Natural killer cell (primary cell): ENCODE measurements around the gene RALGDS. TPM values are rescaled to one million over a fixed set of nuclear protein-coding genes. Genes with fewer than 3 reads are reported as not detected.
"Not testable (repeated sequence)": the region's sequence is repeated elsewhere in the genome, so short reads cannot be mapped to it uniquely, and the experiment has no call there.

Source experiments
- ATAC-seq, 3 donors: fragments of 150-1000 bp in 2 of 3; fragments of 200-7000 bp in 1 of 3; cut with Tn5 transposase; 1 replicate in 1 of 3; 2 replicates in 2 of 3; pipeline ENCODE4 v1.10.0; 2021; ENCODE audit warnings: mild to moderate bottlenecking in 2 of 3, moderate library complexity in 2 of 3
- DNase-seq, 2 donors: peaks; one replicate each; pipeline versions ENCODE4 v3.0.0 to v3.0.0-alpha.2; 2013 to 2021; ENCODE audit warnings: mixed read lengths in 1 of 2
- H3K27ac ChIP-seq: one replicate; pipeline ENCODE4 v1.5.1; 2013; ENCODE audit warnings: mild to moderate bottlenecking, low read length
- H3K27me3 ChIP-seq: one replicate; pipeline ENCODE4 v1.6.1; 2013; ENCODE audit warnings: low read length; ENCODE audit not compliant: control insufficient read depth, insufficient read depth
- H3K36me3 ChIP-seq: one replicate; pipeline ENCODE4 v1.6.1; 2013; ENCODE audit warnings: low read length; ENCODE audit not compliant: control insufficient read depth, insufficient read depth
- H3K4me1 ChIP-seq: one replicate; pipeline ENCODE4 v1.6.1; 2013; ENCODE audit warnings: low read length; ENCODE audit not compliant: control insufficient read depth, insufficient read depth
- H3K4me3 ChIP-seq: one replicate; pipeline ENCODE4 v1.5.1; 2013; ENCODE audit warnings: low read length
- H3K9me3 ChIP-seq: one replicate; pipeline ENCODE4 v1.6.1; 2013; ENCODE audit warnings: low read length; ENCODE audit not compliant: control insufficient read depth, insufficient read depth
- H3K27ac Mint-ChIP-seq, 2 donors: one replicate each; pipeline ENCODE4 v1.8.0; 2022; ENCODE audit warnings: mild to moderate bottlenecking in 2 of 2, mixed read lengths in 2 of 2, moderate library complexity in 1 of 2
- H3K27me3 Mint-ChIP-seq, 2 donors: one replicate each; pipeline ENCODE4 v1.8.0; 2022; ENCODE audit warnings: low read depth in 2 of 2, mixed read lengths in 2 of 2
- H3K36me3 Mint-ChIP-seq: one replicate; pipeline ENCODE4 v1.8.0; 2022; ENCODE audit warnings: mixed read lengths
- H3K4me1 Mint-ChIP-seq, 2 donors: one replicate each; pipeline ENCODE4 v1.8.0; 2022; ENCODE audit warnings: mixed read lengths in 2 of 2
- H3K4me3 Mint-ChIP-seq: one replicate; pipeline ENCODE4 v1.8.0; 2022; ENCODE audit warnings: mild to moderate bottlenecking, moderate library complexity, mixed read lengths
- H3K9me3 Mint-ChIP-seq, 2 donors: one replicate each; pipeline ENCODE4 v1.8.0; 2022; ENCODE audit warnings: mixed read lengths in 2 of 2
- WGBS: methylation state at CpG from one replicate; pipeline ENCODE4 v1.1.7; 2013; ENCODE audit warnings: missing lambda C conversion rate; ENCODE audit not compliant: insufficient coverage; 5-methylcytosine and 5-hydroxymethylcytosine counted together
- intact Hi-C: fragments of 100-400 bp; cut with micrococcal nuclease; formaldehyde crosslinking; loops from one replicate; pipeline ENCODE4 v1.14.2; 2022
- total RNA-seq, 4 donors: library from RNA; stranded (reverse); fragments of 120-200 nt in 1 of 4; gene quantifications; one replicate each; pipeline versions ENCODE4 v1.2.3 to v1.2.4, GENCODE V29; 2013 to 2022
- TF ChIP-seq, protein P1 (sequence below): fragments of 200-600 bp; IDR thresholded peaks from one replicate; pipeline ENCODE4 v1.8.0; 2022; ENCODE audit warnings: antibody characterized with exemption

The RALGDS gene
- total RNA-seq, 3 donors from 2014 or later (not counting 1 experiment from before 2014, with no cell fraction given) = 206 to 250 (median 208) TPM

DNA sequence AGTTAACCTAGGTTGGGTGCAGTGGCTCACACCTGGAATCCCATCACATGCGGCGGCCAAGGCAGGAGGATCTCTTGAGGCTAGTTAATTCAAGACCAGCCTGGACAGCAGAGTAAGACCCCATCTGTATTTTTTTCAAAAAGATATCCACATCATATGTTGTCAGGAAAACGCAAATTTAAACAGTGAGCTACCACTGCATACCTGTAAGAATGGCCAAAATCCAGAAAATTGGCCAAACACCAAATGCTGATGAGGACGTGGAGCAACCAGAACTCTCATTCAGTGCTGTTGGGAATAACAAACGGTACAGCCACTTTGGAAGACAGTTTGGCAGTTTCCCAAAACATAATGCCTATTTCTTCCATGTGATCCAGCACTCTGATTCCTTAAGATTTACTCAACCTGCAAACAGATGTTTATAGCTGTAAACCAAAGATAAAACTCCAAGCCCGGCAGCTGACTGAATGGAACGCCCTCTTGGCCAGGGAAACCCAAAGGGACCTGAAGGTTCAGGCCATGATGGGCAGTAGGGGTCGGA is 46.9 kb downstream of the RALGDS start:
- WGBS = 87% methylated on average over 8 of the region's 8 CpGs
- Histone ChIP-seq H3K27ac (no peak overlapping the region), H3K36me3 (no peaks in the 10 kb centered on the region), H3K27me3 (no peaks in the 10 kb centered on the region), H3K4me3 (no peak overlapping the region), H3K9me3 (no peaks in the 10 kb centered on the region), H3K4me1 (no peaks in the 10 kb centered on the region)
- H3K4me3 Mint-ChIP-seq = no peak overlapping the region
- ATAC-seq (no peak), DNase-seq (no peak)
- H3K27me3 Mint-ChIP-seq = no peaks in the 10 kb centered on the region
- no peaks in the 10 kb centered on the region for H3K36me3 Mint-ChIP-seq
- no peak overlapping the region for H3K27ac Mint-ChIP-seq
- no peaks in the 10 kb centered on the region for H3K9me3 Mint-ChIP-seq
- intact Hi-C loops = no loop called here
- H3K4me1 Mint-ChIP-seq = no peaks in the 10 kb centered on the region
- TF ChIP-seq, protein P1, sequence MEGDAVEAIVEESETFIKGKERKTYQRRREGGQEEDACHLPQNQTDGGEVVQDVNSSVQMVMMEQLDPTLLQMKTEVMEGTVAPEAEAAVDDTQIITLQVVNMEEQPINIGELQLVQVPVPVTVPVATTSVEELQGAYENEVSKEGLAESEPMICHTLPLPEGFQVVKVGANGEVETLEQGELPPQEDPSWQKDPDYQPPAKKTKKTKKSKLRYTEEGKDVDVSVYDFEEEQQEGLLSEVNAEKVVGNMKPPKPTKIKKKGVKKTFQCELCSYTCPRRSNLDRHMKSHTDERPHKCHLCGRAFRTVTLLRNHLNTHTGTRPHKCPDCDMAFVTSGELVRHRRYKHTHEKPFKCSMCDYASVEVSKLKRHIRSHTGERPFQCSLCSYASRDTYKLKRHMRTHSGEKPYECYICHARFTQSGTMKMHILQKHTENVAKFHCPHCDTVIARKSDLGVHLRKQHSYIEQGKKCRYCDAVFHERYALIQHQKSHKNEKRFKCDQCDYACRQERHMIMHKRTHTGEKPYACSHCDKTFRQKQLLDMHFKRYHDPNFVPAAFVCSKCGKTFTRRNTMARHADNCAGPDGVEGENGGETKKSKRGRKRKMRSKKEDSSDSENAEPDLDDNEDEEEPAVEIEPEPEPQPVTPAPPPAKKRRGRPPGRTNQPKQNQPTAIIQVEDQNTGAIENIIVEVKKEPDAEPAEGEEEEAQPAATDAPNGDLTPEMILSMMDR = no peak

DNA sequence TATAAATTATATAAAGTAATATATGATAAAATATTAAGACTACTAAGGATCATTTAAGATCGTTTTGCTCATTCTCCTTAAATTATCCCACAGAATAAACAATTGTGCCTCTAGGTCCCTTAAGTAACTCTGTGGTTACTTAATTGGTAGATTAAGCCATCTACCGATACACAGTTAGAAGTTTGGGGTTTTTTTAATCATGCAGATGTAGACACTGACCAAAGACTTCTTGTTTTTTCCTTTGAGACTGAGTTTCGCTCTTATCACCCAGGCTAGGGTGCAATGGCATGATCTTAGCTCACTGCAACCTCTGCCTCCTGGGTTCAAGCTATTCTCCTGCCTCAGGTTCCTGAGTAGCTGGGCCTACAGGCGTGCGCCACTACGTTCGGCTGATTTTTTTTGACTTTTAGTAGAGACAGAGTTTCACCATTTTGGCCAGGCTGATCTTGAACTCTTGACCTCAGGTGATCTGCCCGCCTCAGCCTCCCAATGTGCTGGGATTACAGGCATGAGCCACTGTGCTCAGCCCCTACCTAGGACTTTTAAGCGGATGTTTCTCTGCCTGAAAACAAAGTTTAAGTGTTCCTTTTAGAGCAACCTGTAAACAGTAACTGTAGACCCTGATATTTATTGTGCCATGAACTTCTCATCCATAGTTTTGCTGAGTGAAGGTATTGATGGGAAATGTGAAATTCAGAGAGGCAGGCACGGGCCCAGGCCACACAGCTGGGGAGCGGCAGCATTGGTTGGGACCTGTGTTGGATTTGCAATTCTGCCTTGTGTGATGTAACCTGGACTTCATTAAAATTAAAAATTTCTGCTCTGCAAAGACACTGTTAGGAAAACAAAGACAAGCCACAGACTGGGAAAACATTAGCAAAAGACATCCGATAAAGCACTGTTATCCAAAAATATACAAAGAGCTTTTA is 47.7 kb downstream of the RALGDS start:
- H3K9me3 ChIP-seq = no peaks in the 10 kb centered on the region
- H3K27ac ChIP-seq = no peak overlapping the region
- no peaks in the 10 kb centered on the region for H3K36me3 ChIP-seq
- H3K36me3 Mint-ChIP-seq = no peaks in the 10 kb centered on the region
- DNase-seq (no peak), ATAC-seq (no peak)
- H3K4me1 ChIP-seq = no peaks in the 10 kb centered on the region
- H3K27me3 Mint-ChIP-seq = no peaks in the 10 kb centered on the region
- H3K4me3 ChIP-seq = no peak overlapping the region
- WGBS = 94% methylated on average over 11 of the region's 12 CpGs
- no peaks in the 10 kb centered on the region for H3K9me3 Mint-ChIP-seq
- no peaks in the 10 kb centered on the region for H3K4me1 Mint-ChIP-seq
- intact Hi-C loops = no loop called here
- no peaks in the 10 kb centered on the region for H3K27me3 ChIP-seq
- TF ChIP-seq, protein P1 = no peak
- no peak overlapping the region for H3K4me3 Mint-ChIP-seq
- no peak overlapping the region for H3K27ac Mint-ChIP-seq

DNA sequence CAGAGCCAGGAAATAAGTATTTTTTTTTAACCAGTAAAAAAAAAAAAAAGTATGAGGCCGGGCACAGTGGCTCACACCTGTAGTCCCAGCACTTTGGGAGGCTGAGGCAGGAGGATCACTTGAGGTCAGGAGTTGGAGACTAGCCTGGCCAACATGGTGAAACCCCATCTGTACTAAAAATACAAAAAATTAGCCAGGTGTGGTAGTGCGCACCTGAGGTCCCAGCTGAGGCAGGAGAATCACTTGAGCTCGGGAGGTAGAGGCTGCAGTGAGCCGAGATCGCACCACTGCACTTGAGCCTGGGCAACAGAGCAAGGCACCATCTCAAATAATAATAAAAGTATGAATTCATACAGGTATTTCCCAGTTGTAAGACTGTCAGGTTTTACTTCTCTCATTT is 48.8 kb downstream of the RALGDS start:
- H3K27ac ChIP-seq, H3K4me1 Mint-ChIP-seq, H3K4me1 ChIP-seq, DNase-seq, H3K36me3 ChIP-seq, H3K9me3 ChIP-seq, H3K4me3 Mint-ChIP-seq, H3K27me3 Mint-ChIP-seq, intact Hi-C loops, H3K9me3 Mint-ChIP-seq, H3K4me3 ChIP-seq, ATAC-seq, H3K27ac Mint-ChIP-seq, H3K36me3 Mint-ChIP-seq, H3K27me3 ChIP-seq: not testable (repeated sequence)
- 98% methylated on average over 4 of the region's 5 CpGs for WGBS

DNA sequence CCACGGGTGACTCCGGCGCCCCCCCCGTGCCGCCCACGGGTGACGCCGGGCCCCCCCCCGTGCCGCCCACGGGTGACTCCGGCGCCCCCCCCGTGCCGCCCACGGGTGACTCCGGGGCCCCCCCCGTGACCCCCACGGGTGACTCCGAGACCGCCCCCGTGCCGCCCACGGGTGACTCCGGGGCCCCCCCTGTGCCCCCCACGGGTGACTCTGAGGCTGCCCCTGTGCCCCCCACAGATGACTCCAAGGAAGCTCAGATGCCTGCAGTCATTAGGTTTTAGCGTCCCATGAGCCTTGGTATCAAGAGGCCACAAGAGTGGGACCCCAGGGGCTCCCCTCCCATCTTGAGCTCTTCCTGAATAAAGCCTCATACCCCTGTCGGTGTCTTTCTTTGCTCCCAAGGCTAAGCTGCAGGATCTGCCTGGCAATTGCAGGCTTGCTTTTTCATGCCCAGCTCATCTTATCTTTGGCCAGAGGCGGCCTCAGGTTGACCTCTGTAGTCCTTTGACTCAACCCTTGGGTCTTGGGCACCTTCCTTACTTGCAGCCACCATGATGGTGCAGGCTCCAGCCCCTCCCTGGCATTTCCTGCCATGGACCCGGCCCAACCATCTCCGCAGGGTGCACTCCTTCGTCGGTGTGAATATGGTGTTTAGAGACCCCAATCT is 49.4 kb downstream of the RALGDS start:
- ATAC-seq = no peak
- intact Hi-C loops = no loop called here
- H3K4me1 Mint-ChIP-seq = no peaks in the 10 kb centered on the region

DNA sequence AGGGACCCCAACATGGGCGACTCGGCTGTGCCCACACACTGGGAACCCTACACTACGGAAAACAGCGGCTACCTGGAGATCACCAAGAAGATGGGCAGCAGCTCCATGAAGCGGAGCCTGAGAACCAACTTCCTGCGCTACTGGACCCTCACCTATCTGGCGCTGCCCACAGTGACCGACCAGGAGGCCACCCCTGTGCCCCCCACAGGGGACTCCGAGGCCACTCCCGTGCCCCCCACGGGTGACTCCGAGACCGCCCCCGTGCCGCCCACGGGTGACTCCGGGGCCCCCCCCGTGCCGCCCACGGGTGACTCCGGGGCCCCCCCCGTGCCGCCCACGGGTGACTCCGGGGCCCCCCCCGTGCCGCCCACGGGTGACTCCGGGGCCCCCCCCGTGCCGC is 50.1 kb downstream of the RALGDS start:
- H3K4me1 ChIP-seq, H3K9me3 Mint-ChIP-seq, H3K4me3 Mint-ChIP-seq, H3K27ac Mint-ChIP-seq, H3K4me3 ChIP-seq, H3K27me3 ChIP-seq, ATAC-seq, H3K4me1 Mint-ChIP-seq, H3K27me3 Mint-ChIP-seq, DNase-seq, intact Hi-C loops, H3K36me3 ChIP-seq, H3K9me3 ChIP-seq, H3K36me3 Mint-ChIP-seq, H3K27ac ChIP-seq: not testable (repeated sequence)
- over 99% methylated on average over 8 of the region's 31 CpGs for WGBS

More for the DNA sequence above, 49.4 kb downstream of the RALGDS start:
- no peaks in the 10 kb centered on the region for H3K27me3 ChIP-seq
- WGBS = 88% methylated on average over 32 of the region's 33 CpGs
- Mint-ChIP-seq H3K36me3 (no peaks in the 10 kb centered on the region), H3K27me3 (no peaks in the 10 kb centered on the region), H3K27ac (no peak overlapping the region), H3K9me3 (no peaks in the 10 kb centered on the region), H3K4me3 (no peak overlapping the region)
- H3K4me3 ChIP-seq = no peak overlapping the region
- no peak for DNase-seq
- no peaks in the 10 kb centered on the region for H3K4me1 ChIP-seq
- no peak overlapping the region for H3K27ac ChIP-seq
- H3K36me3 ChIP-seq = no peaks in the 10 kb centered on the region
- TF ChIP-seq, protein P1 = no peak
- H3K9me3 ChIP-seq = no peaks in the 10 kb centered on the region
